GM18861 (cell line): ENCODE measurements around the gene PLCG2.
"Not testable (repeated sequence)": the region's sequence is repeated elsewhere in the genome, so short reads cannot be mapped to it uniquely, and the experiment has no call there.

Source experiments
- ATAC-seq: cut with Tn5 transposase; IDR thresholded peaks from one replicate; pipeline ENCODE4 v1.9.1; 2021; ENCODE audit not compliant: unreplicated experiment

The PLCG2 gene

GRCh38 chr16:81786868-81787267 is 7.8 kb downstream of the PLCG2 start:
- no peak for ATAC-seq

- no peak for ATAC-seq
Measured at GRCh38 chr16:81787659-81788058, 8.6 kb downstream of the PLCG2 start.

GRCh38 chr16:81790277-81790676 is 11.2 kb downstream of the PLCG2 start:
- no peak for ATAC-seq

GRCh38 chr16:81790830-81791435 is 11.8 kb downstream of the PLCG2 start:
- no peak for ATAC-seq

GRCh38 chr16:81792828-81793227 is 13.7 kb downstream of the PLCG2 start:
- ATAC-seq, result no peak

- ATAC-seq, result no peak
Measured at GRCh38 chr16:81795193-81795592, 16.1 kb downstream of the PLCG2 start.

GRCh38 chr16:81796035-81796434 is 16.9 kb downstream of the PLCG2 start:
- no peak for ATAC-seq

- no peak for ATAC-seq
Measured at GRCh38 chr16:81796583-81797346, 17.7 kb downstream of the PLCG2 start.

GRCh38 chr16:81797443-81797842 is 18.4 kb downstream of the PLCG2 start:
- ATAC-seq, result peak; percentile 46

- ATAC-seq, result peak; percentile 50
Measured at GRCh38 chr16:81798311-81799137, 19.4 kb downstream of the PLCG2 start.

- ATAC-seq, result no peak
Measured at GRCh38 chr16:81799138-81799504, 20.0 kb downstream of the PLCG2 start.

- not testable (repeated sequence) for ATAC-seq
Measured at GRCh38 chr16:81801724-81802123, 22.6 kb downstream of the PLCG2 start.

- no peak for ATAC-seq
Measured at GRCh38 chr16:81803332-81803731, 24.2 kb downstream of the PLCG2 start.

- ATAC-seq, result no peak
Measured at GRCh38 chr16:81804134-81804610, 25.1 kb downstream of the PLCG2 start.

GRCh38 chr16:81806696-81807095 is 27.6 kb downstream of the PLCG2 start:
- ATAC-seq, result no peak

- no peak for ATAC-seq
Measured at GRCh38 chr16:81807767-81808358, 28.8 kb downstream of the PLCG2 start.

GRCh38 chr16:81808933-81809480 is 29.9 kb downstream of the PLCG2 start:
- peak; percentile 61 for ATAC-seq

- ATAC-seq, result no peak
Measured at GRCh38 chr16:81809567-81809966, 30.5 kb downstream of the PLCG2 start.

GRCh38 chr16:81810361-81810760 is 31.3 kb downstream of the PLCG2 start:
- ATAC-seq, result no peak

- ATAC-seq, result peak; percentile 44
Measured at GRCh38 chr16:81810894-81811538, 31.9 kb downstream of the PLCG2 start.
